CD4-positive, alpha-beta T cell treated with Interleukin-12 subunit alpha and Interleukin-12 subunit beta, for 1 hour (primary cell): Measurements from ENCODE around the gene GNAI2.
A peak's percentile ranks its signal among the peaks of the same experiment; 100 is the strongest.
"Not testable (repeated sequence)": the region's sequence is repeated elsewhere in the genome, so short reads cannot be mapped to it uniquely, and the experiment has no call there.

Source experiments
- DNase-seq: peaks from one replicate; pipeline ENCODE4 v3.0.0-alpha.2; 2020

The GNAI2 gene

DNA sequence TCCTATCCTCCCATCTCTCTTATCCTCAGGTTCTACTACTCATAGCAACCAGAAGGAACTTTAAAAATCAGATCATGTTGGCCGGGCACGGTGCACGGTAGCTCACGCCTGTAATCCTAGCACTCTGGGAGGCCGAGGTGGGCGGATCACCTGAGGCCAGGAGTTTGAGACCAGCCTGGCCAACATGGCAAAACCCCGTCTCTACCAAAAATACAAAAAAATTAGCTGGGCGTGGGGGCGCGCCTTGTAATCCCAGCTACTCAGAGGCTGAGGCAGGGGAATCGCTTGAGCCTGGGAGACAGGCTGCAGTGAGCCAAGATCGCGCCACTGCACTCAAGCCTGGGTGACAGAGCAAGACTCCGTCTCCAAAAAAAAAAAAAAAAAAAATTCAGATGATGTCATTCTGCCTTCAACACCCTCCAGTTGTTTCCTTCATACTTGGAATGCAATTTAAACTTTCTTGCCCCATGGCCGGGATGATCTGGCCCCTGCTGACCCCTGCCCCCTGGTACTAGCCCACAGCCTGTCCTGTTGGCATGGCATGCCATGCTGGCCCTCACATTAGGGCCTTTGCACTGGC lies 7.7 kb upstream of the GNAI2 start:
- not testable (repeated sequence) for DNase-seq

DNA sequence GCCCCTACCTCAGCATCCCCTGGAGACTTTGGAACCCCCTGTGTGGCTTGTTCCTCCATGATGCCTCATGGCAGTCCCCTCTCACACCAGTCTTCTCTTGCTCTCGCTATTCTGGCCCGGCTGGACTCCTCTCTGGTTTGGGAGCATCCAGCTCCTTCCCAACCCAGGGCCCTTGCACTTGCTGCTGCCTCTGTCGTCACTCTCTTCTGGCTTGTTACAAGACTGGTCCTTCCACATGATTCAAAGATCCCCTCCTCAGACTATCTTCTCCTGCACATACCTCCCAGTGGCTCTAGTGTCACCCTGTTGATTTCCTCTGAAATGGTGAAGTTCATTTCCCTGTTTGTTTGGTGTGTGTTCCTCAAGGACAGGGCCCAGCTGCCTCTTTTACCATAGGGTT lies 6.5 kb upstream of the GNAI2 start:
- DNase-seq = no peak

DNA sequence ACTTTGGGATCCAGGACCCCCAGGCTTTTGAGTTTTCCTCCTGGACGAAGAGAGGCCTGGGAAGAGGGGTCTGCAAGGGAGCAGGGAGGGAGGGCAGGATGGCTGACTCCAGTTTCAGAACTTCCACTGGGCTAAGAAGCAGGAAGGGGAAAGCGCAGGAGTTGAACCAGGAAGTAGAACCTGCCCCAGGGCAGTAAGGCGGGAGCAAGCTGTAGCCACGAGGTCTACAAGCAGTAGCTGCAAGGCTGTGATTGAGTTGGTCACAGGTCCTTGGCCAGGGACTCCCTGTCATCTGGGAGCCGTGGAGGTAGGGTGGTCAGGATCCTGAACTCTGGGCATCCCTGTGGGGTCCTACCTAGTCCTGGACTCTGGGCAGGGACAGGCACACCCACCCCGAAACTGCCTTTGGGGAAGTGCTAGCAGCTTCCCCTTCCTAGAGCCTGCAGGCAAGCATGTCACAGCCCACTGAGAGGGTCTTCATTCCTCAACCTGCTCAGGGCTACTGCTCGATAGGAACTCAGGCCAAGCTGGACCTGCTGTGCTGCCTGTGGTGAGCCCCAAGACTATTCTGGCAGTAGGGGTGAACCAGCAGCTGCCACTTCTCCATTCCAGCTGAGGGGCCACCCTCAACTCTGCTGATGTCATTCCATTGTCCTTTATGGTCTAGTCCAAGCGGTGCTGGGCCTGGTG lies 5.8 kb upstream of the GNAI2 start:
- no peak for DNase-seq

DNA sequence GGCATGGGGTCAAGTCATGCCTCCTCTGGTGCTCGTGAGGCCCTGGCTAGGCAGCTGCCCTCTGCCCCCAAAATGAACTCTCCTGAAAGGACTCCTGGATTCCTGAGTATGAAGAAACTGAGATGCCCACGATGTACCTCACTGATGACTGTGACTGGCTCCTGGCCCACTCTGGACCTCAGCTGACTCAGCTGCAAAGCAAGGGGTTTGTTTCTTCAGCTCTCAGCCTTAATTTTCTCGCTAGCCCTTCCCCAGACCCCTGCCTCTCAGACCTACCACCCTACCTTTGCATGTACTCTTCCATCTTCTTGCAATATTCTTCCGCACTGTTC lies 5.2 kb upstream of the GNAI2 start:
- no peak for DNase-seq

DNA sequence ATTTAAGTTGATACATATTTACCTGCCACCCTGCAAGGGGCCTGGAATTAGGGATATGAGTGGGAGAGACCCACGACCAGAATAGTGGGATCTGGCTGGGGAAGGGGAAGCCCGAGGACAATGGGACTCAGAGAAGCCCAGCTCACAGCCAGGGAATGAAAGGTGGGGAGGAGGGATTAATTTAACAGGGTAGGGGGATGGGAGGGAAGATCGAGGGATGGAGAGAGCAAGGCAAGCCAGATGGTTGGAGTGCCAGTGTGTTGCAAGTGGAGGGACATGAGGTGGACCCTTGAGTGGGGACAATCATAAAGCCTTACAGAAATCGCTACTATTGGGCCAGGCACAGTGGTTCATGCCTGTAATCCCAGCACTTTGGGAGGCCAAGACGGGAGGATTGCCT lies 4.4 kb upstream of the GNAI2 start:
- DNase-seq = no peak

DNA sequence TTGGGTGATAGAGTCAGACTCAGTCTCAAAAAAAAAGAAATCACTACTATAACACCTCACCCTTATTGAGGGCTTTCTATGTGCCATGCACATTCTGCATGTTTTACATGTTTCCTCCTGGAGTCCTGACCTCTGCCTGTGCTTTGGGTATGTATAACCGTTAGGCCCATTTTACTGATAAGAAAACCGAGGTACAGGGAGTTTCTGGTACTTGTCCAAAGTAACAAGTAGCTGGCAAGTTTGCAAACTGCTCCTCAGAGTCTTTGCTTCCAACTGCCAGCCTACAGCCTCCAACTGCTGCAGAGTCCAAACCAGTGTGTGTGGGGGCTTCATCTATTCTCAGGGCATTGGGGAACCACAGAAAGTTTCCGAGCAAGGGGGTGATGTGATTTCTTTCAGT lies 3.7 kb upstream of the GNAI2 start:
- no peak for DNase-seq

DNA sequence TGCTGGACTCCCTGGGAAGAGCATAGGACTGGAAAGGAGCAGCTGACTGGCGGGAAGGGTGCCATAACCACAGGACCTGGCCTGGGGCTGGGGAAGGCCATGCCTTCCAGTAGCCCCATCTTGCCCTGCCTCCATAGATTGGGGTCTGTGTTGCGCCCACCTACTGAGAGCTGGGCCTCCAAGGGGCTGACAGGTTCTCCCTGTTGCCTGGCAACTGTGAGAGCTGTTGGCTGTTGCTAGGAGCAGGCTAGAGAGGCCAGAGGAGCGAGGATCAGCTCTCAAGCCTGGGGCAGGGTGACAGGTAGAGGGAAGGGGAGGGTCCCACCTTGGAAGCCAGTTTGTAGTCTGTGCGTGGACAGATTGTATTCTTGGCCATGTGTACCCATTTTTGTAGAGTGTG lies 2.8 kb upstream of the GNAI2 start:
- no peak for DNase-seq

DNA sequence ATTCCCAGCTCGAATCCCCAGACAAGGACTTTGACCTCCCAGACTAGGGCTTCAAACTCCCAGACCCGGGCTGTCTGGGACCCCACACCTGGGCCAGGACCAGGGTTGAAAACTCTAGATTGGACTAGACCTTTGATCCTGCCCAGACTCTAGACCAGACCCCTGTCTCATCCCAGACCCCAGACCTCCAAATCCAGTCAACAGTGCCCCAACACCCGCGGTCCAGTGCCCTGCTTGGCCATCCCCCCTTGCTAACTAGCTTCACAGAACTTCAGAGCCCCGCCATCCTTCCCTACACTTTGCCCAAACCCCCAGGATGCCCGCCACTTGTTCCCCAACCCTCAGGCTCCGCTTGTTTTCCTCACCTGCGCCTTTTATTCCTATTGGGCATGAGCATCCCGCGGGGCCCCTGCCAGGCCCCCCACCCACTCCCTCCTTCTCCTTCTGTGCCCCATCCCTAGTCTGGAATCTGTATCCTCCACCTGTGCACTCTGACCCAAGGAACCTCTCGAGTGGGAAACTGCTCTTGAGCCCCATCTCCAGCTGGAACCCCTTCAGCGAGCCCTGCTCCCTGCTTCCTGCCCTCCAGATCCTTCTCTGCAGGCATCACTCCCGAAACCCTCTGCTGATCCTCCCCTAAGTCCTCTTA lies 604 bp downstream of the GNAI2 start:
- no peak for DNase-seq

DNA sequence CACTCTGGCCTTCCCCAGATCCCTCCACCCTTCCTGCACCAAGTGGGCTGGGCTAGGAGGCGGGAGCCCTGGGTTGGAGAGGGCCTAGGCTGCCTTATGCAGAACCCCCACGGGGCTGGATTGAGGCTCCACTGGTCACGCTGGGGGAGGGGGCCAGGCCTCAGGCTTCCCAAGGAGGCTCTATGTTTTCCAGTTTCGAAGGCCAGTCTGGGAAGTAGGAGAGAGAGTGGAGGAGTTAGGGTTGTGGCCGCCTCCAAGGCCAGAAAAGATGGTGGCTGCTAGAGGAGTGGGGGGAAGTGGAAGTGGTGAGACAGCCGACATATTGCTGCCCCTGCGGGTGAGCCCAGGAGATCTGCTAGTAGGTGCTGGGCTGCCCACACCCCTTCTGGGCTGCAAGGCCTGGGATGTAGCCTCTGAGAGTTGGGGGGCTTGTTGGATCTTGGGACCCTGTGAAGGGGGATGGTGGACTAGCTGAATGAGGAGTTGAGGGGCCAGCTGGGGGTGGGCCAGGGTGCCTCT lies 1.2 kb downstream of the GNAI2 start:
- DNase-seq = peak; percentile 47

DNA sequence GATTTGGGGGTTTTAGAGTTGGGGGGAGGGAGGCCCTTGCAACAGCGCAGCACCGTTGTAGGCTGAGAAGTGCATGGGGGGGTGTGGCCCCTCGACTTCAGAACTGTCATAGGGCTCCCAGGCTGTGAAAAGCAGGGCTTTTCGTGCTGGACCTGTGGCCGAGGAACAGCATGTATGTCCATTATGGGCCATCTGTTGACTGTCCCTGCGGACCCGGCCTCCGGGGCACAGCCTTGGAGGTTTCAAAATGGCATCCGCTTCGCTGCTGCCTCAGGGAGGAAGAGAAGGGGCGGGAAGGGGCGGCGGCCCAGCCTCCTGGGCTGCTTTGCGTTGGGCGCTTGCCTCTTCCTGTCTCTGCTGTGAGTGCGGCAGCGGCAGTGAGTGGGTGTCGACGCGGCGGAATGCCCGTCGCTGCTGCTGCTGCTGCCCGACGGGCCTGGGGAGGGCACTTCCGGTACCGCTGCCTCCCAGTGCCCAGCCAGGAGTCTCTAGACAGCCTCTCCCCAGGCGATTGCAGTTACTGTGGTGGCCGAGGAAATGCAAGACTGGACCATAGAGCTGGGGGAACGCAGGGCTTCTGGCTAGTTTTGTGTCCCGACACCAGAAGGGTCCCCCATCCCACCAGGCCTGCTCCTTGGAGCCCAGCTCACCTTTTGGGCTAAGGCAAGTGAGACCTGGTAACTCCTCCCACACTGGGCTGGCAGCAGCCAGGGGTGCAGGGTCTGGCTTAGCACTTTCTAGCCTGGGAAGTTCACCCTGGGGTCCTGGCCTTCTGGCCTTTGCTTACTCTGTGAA lies 1.9 kb downstream of the GNAI2 start:
- peak; percentile 87 for DNase-seq

DNA sequence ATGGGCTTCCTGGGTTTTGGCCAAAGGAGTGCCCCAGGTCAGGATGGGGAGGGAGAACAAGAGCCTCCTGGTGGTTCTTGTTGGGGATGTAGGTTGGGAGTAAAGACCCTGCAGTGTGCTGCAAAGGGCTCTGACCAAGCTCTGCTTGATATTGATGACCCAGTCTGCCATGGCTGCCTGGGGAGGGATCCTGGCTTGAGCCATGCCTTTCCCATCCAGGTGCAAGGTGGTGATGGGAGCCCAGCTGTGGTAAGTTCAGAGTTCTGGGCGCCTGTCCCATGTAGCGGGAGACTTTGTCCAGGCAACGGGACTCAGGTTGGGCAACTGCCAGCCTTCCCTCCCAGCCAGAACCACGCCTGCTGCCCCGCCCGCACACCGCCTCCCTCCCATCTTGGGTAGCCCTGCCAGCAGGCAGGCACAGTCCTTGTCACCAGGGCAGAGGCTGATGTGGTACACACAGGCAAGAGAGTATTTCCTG lies 2.6 kb downstream of the GNAI2 start:
- no peak for DNase-seq

DNA sequence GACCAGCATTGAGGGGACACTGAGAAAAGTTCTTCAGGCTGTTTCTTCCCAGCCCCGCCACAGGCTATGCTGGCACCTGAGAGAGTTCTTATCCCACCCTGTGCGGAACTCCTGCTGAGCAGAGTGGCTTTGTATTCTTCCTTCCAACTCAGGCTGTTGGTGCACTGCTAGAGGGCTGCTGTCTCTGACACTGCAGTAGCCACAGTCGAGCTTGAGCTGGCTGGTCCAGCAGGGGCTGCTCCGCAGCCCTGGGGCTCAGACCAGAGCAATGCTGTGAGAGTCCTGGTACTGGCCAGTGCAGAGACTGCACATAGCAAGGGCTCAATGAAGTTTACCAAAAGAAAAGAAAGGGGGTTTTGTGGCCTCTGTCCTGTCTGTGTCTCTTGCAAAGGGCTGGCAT lies 3.6 kb downstream of the GNAI2 start:
- no peak for DNase-seq

DNA sequence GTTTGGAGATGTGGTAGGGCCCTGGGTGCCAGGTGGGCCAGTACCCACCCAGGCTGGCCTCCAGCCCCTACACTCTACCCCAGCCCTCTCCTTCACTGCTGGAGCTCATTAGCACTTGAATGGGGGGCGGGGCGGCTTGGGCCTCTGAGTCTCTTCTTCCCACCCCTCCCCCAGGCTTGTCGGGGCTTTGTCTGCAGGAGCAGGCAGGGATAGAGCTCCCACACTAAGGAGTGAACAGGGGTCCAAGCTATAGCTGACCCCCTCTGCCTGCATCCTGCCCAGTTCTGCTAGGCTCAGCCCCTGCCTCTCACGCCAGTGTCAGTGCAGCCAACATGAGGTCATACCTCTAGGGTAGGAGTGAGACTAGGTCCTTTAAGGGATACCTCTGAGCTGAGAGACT lies 5.2 kb downstream of the GNAI2 start:
- DNase-seq = no peak

DNA sequence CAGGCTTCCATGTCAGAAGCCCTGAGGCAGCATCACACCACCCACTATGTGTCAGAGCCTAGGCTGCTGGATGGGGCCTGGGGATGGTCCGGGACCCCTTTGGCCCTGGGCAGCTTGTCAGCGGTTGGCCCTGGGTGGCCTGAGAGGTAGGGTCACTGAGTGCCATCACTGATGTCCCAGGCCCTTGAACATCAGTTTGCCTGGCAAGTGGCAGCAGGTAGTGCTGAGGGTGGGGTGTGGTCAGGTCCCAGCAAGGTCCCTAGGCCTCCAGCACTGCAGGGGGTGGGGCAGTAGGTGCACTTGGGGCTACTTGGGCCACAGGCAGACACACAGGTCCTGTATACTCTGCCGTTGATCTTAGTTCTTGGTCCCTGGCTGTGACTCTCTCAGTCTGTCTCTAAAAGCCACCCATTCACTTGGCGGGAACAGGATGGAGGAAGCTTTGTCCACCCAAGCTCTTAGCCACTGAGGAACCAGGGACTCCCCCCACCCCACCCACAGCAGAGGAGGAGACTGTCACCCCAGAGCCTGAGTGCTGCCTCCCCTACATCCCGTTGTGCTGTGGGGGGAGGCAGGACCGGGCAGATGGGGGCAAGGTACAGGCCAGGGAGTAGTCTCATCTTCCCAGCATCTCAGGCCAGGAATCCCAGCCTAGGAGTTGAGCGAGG lies 5.8 kb downstream of the GNAI2 start:
- no peak for DNase-seq

DNA sequence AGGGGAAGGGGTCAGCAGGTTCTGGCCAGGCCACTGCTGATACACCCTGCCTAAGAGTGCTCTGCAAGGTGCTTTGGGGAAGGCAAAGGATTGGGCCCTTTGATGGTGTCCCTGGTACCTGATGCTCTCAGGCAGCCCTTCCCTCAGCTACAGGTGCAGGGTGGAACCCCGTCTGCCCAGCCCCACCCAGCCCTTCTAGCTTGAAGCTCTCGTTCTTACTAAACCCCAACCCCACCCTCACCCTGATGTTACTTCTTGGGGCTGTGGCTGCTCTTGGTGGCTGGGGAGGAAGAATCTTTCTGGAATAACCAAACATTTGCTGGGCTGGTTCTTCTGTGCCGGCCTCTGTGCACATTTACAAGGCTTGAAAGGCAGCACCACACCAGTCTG lies 6.4 kb downstream of the GNAI2 start:
- DNase-seq = no peak

DNA sequence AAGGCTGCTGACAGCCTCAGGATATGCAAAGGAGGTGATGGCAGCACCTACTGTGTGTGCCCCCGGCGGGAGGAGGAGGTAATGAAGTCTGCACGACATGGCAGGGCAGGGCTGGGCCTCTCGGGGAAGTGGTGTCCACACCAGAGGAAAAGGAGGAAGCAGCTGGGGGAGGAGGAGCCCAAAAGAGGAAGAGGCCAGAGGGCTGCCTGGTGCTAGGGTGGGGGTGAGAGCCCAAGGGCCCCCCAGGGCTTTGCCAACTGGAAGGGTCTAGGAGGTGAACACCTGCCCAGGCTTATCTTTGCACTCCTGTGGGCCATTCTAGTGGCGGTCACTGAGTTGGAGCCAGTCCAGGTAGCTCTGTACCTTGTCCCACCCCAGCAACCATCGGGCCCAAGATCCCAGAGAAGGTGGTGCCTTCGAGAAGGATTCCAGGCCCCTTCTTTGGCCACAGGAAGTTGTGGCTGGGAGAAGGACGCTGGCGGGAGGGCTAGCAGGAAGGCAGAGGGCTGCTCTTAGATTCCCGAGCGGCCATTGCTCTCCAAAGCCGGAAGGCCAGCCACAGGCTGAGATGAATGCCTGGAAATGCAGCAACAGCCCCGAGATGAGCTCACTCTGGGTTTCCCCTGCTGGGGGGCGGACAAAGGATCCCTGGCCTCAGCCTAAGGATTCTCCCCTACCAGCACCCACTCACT lies 7.0 kb downstream of the GNAI2 start:
- DNase-seq = peak; percentile 49

DNA sequence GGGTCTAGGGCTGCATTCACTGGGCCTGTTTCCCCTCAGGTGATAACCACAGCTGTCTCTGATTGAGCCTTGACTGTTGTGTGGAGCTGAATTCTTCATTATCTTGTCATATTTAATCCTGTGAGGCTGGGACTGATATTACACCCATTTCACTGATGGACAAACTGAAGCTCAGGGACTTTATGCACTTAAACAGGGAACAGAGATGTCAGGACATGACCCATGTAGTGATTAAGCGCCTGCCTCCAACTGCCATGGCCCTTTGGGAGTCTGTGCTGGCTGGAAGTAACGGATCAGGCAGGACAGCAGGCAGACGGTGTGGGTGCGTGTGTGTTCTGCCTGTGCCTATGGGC lies 7.5 kb downstream of the GNAI2 start:
- no peak for DNase-seq

DNA sequence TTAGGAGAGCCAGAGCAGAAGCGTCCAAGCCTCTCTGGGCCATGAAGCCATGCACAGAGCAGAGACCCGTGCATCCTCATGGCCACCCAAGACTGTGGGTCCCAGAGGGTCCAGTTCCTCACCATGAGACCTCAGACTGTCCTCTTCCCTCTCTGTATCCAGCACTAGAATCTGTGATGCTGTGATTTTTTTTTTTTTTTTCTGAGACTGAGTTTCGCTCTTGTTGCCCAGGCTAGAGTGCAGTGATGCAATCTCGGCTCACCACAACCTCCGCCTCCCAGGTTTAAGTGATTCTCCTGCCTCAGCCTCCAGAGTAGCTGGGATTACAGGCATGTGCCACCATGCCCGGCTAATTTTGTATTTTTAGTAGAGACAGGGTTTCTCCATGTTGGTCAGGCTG lies 8.8 kb downstream of the GNAI2 start:
- not testable (repeated sequence) for DNase-seq

DNA sequence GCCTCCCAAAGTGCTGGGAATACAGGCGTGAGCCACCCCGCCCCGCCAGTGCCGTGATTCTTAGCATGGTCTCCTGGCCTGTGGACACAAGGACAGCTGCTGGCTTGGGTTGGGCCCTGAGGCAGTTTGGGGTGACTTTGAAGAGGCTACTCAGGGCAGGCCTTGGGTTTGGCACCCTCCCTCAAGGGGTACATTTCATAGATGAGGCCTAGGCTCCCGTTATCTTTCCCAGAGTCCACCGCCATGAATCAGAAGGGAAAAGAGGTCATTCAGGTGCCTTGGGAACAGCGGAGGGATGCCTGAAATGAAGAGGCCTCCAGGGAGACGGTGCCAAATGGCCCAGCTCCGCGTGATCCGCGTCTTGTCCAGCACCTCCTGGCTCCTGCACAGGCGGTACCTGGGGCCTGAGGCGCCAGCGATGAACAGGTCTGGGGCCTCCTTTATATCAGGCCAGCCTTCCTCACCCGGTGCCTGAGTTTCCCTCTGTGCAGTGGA lies 9.3 kb downstream of the GNAI2 start:
- no peak for DNase-seq

DNA sequence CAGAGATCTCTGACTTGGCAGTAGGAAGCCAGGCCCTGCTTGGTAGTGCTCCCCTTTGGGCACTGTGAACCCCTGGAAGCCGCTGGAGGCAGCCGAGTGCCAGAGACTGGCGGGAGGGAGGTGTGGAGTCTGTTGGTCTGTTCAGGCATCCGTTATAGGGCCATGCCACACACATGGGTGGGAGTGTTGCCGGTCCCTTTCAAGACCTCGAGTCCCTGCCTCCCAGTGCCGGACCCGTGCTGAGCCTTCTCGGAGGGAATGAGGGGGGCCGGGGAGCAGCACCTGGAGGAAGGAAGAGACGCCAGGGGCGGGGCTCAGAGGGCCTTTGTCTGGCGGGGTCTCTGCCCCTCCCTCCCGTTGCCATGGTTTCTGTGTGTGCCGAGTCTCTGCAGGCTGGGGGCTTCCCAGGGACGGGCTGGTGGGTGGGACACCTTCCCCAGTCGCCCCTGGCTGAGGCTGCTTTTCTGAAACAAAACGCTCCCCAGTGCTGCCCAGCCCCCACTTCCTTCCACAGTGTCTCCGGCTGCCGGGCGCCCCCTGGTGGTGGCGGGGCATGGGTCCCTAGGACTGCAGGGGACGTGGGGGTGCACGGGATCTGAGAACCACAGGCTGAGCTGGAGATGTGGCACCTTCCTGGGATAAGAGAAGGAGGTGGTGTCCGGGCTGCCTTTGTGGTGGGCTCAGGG lies 10.0 kb downstream of the GNAI2 start:
- DNase-seq = peak; percentile 94

DNA sequence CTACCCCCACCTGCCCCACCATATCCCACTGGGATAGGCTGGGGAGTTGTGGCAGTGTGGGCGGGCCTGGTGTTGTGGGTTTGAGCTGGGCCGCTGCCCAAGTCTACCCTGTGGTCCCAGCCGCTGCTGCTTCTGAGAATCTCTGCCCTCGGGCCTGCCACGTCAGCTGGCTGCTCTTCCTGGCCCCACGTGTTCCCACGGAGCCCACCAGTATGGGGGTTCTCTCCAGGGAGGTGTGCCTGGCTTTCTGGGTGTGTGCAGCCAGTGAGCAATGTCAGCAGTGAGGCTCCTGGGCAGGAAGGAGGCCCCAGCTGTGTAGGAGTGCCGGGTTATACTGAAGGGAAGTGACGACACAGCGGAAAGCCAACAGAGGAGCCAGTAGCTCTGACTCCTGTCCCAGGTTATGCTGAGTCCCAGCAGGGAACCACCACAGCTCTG lies 10.5 kb downstream of the GNAI2 start:
- DNase-seq = peak; percentile 85

DNA sequence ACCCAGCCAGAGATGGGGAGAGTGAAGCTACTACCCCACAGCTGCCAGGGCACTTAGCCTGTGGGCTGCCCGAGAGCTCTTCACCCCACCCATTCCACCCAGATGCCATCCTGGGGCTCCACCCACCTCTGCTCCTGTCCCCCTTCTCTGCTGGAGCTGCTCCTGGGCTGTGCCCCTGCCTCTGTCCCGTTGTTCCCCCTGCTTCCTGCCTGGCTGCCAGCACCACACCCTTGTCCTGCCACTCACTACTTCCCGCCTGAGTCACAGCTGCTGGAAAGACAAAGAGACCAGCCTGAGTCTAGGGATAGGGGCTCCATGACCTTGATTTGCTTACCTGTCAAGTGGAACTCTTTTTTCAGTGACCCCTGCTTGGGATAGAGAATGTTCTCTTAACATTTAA lies 12.4 kb downstream of the GNAI2 start:
- DNase-seq = no peak
